Choroid plexus epithelial cell (primary cell): ENCODE results near the gene RGL2.

Source experiments
- DNase-seq: peaks from one replicate; pipeline ENCODE4 v3.0.0-alpha.2; 2010; ENCODE audit warnings: low read depth
- H3K4me3 ChIP-seq: 2 replicates; pipeline ENCODE4 v1.5.1; 2011; ENCODE audit warnings: low read depth, mild to moderate bottlenecking, control low read depth, low read length, moderate library complexity
- TF ChIP-seq, protein P1 (sequence below): conservative IDR thresholded peaks from 2 replicates; pipeline ENCODE4 v1.5.1; 2011; ENCODE audit warnings: low read depth, mild to moderate bottlenecking, control low read depth, inconsistent platforms, low read length, moderate library complexity

RGL2 gene

DNA sequence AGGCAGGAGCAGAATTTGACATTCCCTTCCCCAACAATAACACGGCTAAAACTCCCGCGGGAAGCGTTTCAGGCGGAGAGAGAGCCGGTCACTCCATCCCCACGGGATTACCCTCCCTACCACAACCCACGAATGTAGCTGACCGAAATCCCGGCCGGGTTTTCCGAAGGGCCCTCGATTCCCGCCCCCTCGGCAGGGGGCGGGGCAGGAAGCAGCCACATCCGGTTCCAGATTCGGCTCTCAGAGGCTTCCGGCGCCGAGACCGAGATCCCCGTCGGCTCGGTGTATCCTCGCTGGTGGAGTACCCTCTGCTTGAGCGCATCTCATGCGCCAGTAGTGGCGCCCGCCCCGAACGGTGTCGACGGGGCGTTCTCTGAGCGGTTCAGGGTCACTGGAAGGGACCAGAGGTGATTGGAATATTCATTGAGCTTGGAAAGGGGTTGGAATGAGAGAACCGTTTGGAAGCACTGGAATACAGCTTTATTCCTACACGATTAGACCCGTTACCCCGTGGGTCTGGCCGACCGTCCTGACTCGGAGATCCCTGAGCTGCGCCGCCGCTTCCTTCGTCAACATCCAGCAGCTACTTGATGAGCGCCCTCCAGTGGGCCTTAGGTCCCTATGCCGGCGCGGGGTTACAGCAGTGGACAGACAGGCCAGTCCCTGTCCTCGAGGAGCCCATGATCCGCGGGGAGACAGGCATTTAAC, 649 bp upstream of the RGL2 start:
- H3K4me3 ChIP-seq, result peak overlapping the region; percentile 92
- TF ChIP-seq, protein P1, sequence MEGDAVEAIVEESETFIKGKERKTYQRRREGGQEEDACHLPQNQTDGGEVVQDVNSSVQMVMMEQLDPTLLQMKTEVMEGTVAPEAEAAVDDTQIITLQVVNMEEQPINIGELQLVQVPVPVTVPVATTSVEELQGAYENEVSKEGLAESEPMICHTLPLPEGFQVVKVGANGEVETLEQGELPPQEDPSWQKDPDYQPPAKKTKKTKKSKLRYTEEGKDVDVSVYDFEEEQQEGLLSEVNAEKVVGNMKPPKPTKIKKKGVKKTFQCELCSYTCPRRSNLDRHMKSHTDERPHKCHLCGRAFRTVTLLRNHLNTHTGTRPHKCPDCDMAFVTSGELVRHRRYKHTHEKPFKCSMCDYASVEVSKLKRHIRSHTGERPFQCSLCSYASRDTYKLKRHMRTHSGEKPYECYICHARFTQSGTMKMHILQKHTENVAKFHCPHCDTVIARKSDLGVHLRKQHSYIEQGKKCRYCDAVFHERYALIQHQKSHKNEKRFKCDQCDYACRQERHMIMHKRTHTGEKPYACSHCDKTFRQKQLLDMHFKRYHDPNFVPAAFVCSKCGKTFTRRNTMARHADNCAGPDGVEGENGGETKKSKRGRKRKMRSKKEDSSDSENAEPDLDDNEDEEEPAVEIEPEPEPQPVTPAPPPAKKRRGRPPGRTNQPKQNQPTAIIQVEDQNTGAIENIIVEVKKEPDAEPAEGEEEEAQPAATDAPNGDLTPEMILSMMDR, result peak; percentile 82
- DNase-seq, result peak; percentile 95

DNA sequence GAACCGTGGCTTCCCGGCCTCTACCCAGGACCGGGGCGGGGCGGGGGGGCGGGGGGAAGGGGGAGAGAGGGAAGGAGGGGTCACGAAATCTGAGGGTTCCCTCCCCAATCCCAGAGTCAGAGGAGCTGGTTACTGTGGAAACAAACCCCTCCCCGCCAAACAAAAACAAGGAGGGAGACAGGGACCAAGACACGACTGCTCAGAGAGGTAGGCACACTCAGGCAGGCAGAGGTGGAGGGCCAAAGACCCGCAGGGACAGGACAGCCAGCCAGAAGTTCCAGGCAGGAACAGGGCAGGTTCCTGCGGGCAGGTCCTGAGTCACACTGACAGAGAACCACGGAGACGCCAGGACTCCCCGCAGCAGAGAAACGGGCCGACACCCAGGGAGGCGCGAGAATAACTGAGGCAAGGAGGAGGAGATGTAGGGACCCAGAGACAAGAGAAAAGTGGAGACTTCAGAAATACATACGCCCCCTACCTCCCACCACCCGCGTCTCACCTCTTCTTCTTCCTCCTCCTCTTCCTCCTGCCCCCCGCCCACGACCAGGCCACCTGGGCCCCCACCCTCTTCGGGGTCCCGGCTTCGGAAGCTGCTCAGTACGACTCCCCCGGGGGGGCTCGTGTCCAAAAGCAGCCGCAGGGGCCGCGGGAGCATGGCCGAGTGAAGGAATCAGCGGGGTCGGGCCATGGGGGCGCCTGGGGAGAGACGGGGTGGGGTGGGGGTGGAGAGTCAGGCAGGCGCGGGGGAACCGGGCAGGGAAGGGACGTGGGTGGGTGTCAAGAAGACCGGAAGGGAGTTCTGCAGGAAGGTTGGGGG, 578 bp downstream of the RGL2 start:
- peak overlapping the region; percentile 92 for H3K4me3 ChIP-seq
- TF ChIP-seq, protein P1, result peak; percentile 19
- peak; percentile 81 for DNase-seq

DNA sequence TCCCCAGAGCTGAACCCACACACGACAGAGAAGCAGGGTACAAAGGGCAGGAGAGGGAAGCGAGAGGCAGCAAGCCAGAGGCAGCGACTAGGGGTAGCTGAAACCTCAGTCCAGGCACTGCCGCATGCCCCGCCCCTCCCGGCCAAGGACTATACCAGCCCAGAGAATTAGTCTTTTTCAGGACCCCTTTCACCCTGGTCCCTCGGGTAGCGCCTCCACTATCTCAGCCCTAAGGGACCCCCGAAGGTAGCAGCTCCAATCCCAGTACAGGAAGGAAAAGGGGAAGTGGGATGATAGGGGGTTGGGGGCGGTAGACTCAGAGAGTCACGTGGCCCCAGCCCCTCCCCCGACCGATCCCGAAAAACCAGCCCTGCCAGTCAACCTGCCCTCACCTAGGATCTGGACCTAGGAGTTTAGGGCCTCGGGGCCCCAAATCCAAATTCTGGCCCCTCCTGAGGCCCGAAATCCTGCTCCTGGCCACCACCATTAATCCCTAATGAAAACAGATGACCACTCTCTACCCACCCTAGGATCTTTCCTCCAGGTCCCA, 1.3 kb downstream of the RGL2 start:
- no peak for DNase-seq
- H3K4me3 ChIP-seq, result peak overlapping the region; percentile 92

DNA sequence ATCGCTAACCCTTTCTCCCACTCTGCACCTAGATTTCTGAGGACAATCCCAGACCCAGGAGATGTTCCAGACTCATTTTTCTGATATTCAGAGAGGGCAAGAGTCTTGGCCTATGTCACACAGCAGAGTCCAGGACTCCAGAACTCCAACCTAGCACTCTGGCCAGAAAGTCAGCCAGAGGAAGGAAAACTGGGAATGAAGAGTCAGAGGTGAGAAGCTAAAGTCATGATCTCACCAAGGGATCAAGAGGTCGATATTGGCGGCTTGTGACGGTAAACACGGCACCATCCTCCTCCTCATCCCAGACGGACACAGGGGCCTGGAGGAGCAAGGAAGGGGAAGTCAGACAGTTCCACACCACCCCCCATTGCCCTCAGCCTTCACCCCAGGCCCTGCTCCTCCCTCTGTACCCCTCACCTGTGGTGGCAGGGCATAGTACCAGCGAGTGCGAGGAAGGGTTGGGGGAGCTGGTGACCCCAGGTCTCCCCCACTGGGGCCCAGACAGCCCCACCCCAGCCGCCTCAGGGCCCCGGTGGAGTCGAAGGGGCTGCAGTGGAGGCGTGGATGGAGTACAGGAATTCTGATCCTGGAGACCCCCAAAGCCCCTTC, 1.8 kb downstream of the RGL2 start:
- peak overlapping the region; percentile 92 for H3K4me3 ChIP-seq
- TF ChIP-seq, protein P1, result no peak
- no peak for DNase-seq

More for the DNA sequence above, 1.3 kb downstream of the RGL2 start:
- TF ChIP-seq, protein P1, result no peak

DNA sequence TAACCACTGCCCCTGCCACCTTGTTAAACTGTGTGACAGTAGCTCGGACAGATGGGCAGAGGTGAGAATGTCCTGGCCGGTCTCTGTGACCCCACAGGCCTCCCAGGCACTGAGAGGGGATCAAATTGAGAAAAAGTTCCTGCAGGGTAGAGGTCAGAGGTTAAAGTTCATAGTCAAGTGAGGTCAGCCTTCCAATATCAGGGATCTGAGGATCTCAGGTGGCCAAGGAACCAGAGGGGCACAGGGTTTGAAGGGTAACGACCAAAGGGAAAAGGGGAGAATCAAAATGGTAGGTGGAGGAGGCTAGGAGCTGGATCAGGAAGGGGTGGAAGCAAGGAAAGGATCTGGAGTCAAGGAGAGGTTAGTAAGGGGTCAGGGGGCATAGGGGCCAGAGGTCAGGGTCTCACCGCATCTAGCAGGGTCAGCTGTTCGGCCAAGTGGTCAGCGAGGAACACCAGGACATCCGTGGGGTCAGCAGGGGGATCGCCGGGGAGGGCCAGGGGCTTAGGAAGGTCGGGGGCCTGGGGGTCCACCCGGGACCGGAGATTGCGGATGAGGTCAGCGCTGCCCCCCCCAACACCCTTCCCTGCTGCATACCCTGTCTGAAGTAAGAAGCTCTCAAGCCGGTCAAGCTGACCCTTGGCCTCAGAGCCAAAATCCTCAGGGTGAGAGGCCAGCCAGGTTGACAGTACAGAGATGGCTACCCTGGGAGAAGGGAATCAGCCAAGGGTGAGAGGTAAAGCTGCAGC, 2.9 kb downstream of the RGL2 start:
- TF ChIP-seq, protein P1, result no peak
- no peak overlapping the region for H3K4me3 ChIP-seq
- no peak for DNase-seq

DNA sequence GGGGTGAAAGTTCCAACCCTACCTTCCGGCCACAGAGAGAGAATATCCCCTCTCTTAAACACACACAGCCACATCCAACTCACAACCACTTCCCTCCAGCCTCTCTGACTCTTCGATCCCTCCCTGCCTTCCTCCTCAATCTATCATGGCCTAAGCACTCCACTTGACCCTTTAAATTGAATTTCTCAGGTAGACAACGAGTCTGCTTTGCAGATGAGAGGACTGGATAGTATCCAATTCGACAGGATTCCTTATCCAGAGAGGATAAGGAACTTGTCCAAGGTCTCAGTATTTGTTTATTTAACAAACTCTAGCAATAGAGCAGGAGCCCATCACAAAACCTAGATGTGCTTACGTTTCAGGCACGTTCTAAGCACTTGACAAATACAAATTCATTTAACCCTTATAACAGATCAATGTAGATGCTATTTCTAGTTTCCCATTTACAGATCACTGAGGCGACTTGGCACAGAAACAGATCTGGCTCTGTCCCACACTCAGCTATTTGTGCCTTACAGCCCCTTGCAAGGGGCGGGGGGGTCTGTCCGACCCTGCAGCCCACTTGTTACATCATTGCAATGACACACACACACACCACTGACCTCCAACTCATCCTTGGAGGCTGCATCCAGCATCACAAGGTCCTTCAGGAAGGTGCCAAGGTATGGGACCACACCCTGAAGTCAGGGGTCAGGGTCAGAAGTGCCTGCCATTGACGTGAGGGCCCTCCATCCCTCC, 4.5 kb downstream of the RGL2 start:
- H3K4me3 ChIP-seq, result no peak overlapping the region
- TF ChIP-seq, protein P1, result no peak
- no peak for DNase-seq
